Measurements from ENCODE around the gene ZHX3.
A peak's percentile ranks its signal among the peaks of the same experiment; 100 is the strongest.

The ZHX3 gene

DNA sequence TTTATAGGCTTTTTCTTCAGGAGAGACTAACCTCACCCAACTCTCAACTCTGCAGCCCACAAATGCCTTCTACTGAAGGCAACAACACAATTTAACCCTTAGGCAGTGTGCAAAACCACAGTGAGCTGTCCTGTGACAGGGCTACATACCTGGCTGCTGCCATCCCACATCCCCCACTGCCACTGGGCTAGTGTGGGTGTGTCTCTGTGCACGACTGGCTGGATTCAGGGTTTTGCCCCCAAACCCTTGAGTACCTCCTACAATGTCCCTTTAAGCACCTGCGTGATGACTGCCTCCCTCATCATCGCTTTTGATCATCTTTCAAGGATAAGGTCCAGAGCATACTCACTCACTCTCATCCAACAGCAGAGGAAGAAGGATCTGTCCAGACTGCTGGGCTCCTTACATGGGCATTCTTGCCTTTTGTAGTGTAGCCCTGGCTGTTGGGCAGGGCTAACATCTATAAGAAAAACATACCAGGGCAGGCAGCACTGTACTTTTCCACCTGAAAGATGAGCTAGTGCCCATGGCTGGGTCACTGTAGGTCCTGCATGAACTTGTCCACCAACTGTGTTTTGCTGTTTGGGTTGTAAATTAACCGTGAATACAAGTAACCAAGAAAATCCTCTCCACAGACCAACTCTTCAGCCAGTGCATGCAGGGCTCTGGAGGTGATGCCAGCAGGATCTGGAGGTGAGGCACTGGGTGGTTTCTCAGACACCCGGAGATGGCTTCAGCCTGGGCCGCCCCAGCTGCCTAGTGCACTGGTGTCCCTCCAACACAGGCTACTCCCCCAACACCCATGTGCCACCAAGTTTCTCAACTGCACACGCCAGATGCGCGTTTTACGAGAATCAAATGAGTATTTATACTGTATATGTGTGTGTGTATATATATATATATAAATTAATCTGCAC is 135.0 kb downstream of the ZHX3 start:
- no peak for DNase-seq

- no peak for DNase-seq
These were observed 136.0 kb downstream of the ZHX3 start for GRCh38 chr20:41181567-41181966.

GRCh38 chr20:41180599-41181333 is 136.8 kb downstream of the ZHX3 start:
- no peak for DNase-seq

DNA sequence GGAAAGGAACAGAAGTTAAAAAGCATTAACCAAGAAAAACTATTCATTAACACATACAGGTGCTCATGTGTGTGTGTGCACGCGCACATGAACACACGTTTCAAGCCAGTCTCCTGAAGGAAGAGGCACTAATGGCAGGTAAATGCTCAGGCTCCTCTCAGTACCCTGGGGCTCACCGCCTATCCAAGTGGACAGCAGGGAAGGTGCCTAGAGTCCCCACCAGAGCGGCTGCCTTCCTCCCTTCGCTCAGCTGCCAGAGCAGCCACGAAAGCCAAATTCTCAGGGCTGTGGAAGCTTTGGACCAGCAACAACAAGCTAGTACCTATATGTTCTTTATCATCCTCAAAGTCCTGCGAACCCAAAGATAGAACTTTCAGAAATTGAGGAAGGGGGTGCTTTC is 137.6 kb downstream of the ZHX3 start:
- no peak for DNase-seq

DNA sequence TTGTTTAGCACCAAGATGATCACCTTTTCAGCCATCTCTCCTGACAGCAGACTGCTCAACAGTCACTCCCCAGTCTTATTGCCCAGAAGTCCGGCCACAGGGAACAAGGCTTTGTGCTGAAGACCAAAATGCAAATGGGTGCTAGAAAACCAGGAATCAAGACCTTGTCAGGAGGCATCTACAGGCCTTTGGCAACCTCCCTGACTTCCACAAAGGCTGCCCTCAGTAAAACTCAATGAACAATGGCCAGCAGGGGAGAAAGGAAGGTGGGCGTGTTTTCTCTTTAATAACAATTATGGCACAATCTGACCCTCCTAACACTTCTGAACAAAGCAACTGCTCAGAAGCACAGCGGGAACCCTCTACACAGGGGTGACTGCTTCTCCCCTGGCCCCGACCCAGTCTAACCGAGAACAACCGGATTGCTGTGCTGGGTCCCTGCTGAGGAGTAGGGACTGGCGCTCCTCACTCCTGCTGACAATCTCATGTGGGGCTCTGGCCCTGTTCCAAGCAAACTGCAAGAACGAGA is 138.6 kb downstream of the ZHX3 start:
- no peak for DNase-seq

DNA sequence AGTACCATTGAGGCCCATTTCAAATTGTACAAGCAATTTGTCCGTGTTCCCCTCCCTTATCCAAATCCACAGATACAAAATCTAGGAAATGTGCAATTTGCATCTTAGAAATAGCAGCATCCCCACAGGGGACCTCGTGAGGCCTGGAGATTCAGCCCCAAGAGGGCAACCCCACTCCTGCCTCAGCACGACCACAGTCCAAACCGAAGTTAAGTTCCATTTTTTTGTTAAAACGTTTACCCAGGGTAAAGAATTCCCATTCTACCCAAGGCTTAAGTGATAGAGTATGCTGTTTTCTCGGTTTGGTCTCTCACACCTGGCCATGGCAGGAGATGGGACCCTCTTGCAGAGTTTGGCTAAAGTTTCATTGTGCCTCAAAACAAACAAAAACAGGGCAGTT is 139.0 kb downstream of the ZHX3 start:
- no peak for DNase-seq

- DNase-seq, result no peak
These were observed 139.9 kb downstream of the ZHX3 start for GRCh38 chr20:41177636-41178035.

DNA sequence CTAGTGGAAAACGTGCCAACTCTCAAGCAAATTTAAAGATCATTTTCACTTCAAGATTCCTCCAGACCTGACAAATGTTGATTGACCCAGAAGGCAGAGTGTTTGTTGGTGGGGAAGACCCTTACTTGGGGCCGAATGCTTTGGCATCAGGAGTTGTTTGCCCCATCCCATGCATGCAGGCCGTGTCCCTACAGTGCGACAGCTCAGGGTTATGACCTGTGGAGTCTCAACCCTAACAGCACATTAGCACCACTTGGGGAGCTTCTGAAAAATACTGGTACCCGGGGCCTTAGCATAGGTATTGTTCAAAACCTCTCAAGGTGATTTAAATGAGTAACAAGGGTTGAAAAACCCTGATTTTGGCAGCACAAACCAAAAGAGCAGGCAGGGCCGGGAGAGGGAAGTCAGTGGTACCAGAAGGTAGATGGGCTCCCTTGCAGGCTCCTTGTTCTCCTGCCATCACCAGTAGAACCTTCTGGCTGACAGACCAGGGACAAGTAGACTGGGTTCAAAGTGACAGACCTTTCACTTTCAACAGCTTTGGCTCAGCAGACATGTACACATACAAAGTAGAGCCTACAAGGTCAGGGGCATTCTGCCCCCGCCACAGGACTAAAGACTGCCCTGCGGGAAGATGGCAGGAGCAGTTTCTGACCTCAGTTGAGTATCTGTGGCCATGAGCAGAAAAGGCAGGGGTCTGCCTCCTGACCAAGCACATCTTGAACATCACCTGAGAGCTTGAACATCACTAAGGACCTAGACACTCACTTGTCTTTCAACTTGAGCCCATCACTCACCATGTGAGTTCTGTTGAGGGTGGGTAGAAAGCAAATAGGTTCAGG is 140.6 kb downstream of the ZHX3 start:
- DNase-seq, result no peak

DNA sequence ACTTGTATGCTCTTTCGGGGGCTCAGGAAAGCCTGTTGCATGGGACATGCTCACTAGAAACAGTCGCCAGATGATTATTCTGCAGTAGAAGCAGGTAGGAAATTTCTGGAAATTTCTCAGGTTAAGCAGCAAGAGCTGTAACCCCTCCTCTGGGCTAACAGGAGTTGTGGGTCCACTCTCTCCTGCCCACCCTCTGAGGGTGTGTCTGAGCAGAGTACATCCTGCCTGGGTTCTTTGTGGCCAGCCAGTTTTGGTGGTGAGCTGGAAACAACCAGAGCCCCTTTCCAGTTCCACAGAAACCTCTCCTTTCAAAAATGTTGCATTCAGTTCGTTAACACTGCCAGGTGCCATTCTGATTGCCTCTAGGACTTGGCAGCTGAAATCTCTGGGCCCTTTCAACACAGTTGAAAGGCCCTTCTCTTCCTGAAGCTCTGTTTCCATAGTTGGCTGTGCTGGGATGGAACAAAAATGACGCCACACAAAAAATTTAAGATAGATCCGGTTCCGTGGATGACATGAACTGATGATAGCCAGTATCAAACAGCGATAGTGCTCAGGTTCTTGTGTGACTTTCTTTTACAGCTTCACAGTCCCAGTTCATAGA is 141.7 kb downstream of the ZHX3 start:
- no peak for DNase-seq

DNA sequence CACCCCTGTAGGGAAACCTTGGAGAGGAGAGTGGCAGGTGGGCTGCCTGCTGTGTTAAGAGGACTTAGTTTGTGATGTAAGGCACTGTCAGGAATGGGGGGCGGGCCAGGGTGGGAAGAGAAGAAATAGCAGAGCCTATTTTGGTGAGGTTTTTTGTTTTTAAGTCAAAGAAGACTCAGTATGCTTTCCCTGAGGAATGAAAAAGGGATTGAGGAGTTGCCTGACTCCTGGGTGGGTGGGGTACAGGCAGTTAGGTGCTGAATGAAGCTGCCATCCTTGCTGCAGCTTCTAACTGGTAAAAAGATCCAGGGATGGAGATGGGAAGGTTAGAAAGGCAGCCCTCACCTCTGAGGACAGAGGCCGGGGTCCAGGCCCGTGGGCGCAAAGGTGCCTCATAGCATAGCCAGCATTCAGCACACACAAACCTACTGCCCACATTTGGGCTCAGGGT is 142.3 kb downstream of the ZHX3 start:
- no peak for DNase-seq

DNA sequence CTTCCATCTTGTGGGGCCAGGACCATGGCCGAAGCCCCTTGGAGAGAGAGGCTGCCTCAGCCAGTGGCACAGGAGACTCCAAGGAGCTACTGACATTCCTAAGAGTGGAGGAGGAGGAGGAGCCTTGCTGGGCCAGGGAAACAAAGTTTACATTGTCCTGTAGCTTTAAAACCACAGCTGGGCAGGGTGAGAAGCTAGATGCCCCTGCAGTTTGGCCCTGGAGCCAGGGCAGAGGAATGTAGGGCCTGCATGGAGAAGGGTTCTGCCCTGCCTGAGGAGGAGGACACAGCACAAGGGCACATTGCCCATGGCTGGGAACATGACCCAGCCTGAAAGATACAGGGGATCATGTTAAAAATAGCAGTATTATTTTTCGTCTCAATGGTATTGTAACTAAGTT is 142.7 kb downstream of the ZHX3 start:
- DNase-seq, result no peak

DNA sequence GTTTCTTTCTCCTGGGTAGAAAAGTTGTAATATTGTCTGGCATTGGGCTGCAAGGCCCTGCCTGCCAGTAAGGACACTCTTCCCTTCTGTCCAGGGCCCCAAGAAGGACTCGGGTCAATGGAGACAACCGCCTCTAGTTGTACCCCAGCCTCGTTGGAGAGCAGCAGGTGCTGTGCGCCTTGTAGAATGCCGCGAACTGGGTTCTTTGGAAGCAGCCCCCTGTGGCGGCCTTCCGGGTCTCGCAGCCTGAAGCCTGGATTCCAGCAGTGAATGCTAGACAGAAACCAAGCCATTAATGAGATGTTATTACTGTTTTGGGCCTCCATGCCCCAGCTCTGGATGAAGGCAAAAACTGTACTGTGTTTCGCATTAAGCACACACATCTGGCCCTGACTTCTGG is 143.2 kb downstream of the ZHX3 start:
- no peak for DNase-seq

DNA sequence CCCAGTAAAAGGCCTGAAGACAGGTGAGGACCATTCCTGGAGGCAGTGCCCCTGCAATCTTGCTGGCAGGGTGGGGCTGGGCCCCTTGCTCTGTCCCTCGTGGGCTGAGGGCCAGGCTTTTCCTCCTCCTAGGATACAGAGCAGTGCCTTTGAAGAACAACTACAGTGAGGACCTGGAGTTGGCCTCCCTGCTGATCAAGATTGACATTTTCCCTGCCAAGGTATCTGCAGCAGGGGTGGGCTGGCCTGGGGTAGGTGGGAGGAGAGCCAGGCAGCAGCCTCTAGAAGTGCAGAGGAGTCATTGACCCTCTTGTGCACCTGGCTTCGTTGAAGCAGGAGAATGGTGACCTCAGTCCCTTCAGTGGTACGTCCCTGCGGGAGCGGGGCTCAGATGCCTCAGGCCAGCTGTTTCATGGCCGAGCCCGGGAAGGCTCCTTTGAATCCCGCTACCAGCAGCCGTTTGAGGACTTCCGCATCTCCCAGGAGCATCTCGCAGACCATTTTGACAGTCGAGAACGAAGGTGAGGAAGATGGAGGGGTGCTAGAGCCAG is 143.7 kb downstream of the ZHX3 start:
- no peak for DNase-seq

- peak; percentile 65 to 67 for DNase-seq
These were observed 144.3 kb downstream of the ZHX3 start for GRCh38 chr20:41173161-41173721.

DNA sequence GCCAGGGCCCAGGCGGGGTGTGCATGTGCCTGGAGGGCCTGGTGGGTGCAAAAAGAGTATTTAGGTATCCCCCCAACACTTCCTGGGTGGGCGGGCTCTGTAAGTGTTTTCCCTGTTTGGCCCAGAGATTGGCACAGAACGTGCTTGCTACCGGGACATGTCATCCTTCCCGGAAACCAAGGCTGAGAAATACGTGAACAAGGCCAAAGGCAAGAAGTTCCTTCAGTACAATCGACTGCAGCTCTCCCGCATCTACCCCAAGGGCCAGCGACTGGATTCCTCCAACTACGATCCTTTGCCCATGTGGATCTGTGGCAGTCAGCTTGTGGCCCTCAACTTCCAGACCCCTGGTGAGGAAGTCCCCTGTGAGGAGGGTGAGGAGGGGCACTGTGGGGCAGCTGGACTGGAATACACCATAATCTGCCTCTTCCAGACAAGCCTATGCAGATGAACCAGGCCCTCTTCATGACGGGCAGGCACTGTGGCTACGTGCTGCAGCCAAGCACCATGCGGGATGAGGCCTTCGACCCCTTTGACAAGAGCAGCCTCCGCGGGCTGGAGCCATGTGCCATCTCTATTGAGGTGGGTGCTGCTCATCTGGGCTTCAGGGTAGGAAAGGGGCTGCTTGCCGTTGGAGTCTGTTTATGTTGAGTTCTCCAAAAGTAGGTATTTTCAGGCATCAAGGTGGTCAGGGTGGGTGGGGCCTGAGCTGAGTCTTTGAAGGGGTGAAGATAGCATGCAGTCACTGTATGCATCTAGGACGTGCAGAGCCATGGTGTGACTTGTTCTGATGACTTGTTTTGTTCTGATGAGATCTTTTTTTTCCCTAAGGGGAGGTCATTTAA is 145.0 kb downstream of the ZHX3 start:
- DNase-seq, result no peak

DNA sequence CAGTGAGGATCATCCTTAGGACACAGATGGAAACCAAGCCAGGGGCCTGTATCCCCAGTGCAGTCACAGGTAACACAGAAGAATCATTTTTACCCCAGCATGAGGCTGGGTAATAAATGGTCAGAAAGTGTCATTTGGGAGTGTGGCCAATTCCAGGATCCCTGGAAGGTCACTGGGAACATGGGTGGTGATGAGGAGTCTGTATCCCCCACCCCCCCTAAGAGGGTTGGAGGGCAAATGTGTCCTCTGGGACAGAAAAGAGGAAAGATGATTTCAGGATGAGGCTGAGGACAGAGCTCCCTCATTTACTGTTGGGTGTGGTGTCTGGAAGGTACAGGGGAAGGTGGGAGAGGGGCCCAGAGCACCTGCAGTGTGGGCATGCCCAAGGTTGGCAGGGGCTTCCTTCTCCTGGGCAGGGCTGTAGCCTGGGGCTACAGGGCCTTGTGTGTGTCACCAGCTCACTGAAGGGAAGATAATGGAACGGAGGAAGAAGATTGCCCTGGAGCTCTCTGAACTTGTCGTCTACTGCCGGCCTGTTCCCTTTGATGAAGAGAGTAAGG is 145.7 kb downstream of the ZHX3 start:
- no peak for DNase-seq

- no peak for DNase-seq
These were observed 147.0 kb downstream of the ZHX3 start for GRCh38 chr20:41170386-41171105.

DNA sequence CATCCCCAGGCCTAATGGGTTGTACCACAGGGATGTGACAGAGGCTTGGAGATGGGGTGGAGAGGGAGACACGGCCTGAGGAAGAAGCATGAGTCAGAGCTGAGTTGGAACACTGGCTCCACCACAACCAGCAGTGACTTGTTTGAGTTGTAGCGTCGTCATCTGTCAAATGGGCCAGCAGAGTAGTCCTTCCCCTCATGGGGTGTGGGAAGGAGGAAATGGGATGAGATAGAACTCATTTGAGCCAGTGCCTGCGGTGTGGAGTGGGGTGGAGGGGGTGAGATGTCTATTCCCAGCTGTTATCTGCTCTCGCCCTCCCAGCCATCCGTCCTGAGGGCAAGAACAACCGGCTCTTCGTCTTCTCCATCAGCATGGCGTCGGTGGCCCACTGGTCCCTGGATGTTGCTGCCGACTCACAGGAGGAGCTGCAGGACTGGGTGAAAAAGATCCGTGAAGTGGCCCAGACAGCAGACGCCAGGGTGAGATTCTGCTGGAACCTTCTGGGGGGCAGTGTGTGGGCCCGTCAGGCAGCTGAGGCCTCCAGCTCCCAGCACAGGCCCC is 147.7 kb downstream of the ZHX3 start:
- no peak for DNase-seq

GRCh38 chr20:41169162-41169690 is 148.3 kb downstream of the ZHX3 start:
- no peak for DNase-seq
